Progenitor cell of endocrine pancreas (in vitro differentiated cells): ENCODE results near the gene GRM4. TPM values are rescaled to one million over a fixed set of nuclear protein-coding genes. Genes with fewer than 3 reads are reported as not detected.

ENCODE experiments used
- DNase-seq: peaks from one replicate; pipeline ENCODE4 v3.0.0; 2021; ENCODE audit warnings: low spot score; ENCODE audit not compliant: unreplicated experiment
- H3K27ac Mint-ChIP-seq: 2 replicates; pipeline ENCODE4 v1.8.0; 2021; ENCODE audit warnings: mild to moderate bottlenecking, moderate library complexity, mixed read lengths
- H3K27me3 Mint-ChIP-seq: 2 replicates; pipeline ENCODE4 v1.8.0; 2021; ENCODE audit warnings: mixed read lengths
- H3K36me3 Mint-ChIP-seq: 2 replicates; pipeline ENCODE4 v1.8.0; 2022; ENCODE audit warnings: mixed read lengths; ENCODE audit not compliant: insufficient read depth
- H3K4me1 Mint-ChIP-seq: 2 replicates; pipeline ENCODE4 v1.8.0; 2021; ENCODE audit warnings: low read depth, mixed read lengths
- H3K4me3 Mint-ChIP-seq: 2 replicates; pipeline ENCODE4 v1.8.0; 2021; ENCODE audit warnings: low read depth, mild to moderate bottlenecking, moderate library complexity, mixed read lengths
- H3K9me3 Mint-ChIP-seq: 2 replicates; pipeline ENCODE4 v1.8.0; 2021; ENCODE audit warnings: low read depth, mixed read lengths
- total RNA-seq: library from RNA; stranded (reverse); gene quantifications from 2 replicates; pipeline ENCODE4 v1.2.1, GENCODE V29; 2021
- TF ChIP-seq, protein P1 (sequence below): fragments of 200-600 bp; sonication (generic); IDR thresholded peaks from one replicate; pipeline ENCODE4 v1.5.0; 2021; ENCODE audit warnings: antibody characterized with exemption, mild to moderate bottlenecking; ENCODE audit not compliant: unreplicated experiment

Gene GRM4
- total RNA-seq, 1 donor from 2014 or later, result 0.38 TPM

DNA sequence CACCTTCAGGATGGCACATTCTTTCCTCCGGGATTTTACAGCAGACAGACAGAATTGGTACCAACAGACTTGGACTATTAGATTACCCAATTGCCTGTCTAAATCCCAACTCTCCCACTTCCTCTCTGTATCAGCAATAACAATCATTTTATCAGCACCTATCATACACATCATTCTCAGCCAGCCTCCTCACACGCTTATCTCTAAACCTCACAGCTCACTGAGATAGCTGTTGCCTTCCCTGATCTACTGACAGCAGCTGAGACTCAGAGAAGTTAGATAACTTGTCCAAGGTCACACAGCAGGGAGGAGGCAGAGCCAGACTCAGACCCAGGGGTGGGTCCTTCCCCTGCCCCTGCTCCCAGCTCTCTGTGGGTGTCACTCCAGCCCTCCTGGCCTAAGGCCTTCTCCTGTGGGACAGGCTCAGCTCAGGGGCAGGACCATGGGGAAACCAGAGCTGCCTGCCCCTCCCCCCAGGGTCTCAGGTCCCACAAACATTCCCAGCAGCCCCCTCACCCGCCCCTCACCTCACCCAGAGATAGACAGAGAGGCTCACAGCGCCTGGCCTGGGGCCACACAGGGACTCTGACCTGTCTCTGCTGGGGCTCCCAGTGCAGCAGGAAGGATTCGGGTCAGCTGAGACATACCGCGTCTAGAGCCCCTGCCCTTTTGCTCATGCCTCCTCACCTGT is 92.8 kb downstream of the GRM4 start:
- Mint-ChIP-seq H3K4me1 (peaks cover 1% of the 10 kb centered on the region), H3K27ac (no peak overlapping the region), H3K27me3 (peaks cover 39% of the 10 kb centered on the region), H3K9me3 (no peaks in the 10 kb centered on the region), H3K4me3 (no peak overlapping the region), H3K36me3 (no peaks in the 10 kb centered on the region)
- DNase-seq, result no peak
- TF ChIP-seq, protein P1, sequence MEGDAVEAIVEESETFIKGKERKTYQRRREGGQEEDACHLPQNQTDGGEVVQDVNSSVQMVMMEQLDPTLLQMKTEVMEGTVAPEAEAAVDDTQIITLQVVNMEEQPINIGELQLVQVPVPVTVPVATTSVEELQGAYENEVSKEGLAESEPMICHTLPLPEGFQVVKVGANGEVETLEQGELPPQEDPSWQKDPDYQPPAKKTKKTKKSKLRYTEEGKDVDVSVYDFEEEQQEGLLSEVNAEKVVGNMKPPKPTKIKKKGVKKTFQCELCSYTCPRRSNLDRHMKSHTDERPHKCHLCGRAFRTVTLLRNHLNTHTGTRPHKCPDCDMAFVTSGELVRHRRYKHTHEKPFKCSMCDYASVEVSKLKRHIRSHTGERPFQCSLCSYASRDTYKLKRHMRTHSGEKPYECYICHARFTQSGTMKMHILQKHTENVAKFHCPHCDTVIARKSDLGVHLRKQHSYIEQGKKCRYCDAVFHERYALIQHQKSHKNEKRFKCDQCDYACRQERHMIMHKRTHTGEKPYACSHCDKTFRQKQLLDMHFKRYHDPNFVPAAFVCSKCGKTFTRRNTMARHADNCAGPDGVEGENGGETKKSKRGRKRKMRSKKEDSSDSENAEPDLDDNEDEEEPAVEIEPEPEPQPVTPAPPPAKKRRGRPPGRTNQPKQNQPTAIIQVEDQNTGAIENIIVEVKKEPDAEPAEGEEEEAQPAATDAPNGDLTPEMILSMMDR, result no peak

DNA sequence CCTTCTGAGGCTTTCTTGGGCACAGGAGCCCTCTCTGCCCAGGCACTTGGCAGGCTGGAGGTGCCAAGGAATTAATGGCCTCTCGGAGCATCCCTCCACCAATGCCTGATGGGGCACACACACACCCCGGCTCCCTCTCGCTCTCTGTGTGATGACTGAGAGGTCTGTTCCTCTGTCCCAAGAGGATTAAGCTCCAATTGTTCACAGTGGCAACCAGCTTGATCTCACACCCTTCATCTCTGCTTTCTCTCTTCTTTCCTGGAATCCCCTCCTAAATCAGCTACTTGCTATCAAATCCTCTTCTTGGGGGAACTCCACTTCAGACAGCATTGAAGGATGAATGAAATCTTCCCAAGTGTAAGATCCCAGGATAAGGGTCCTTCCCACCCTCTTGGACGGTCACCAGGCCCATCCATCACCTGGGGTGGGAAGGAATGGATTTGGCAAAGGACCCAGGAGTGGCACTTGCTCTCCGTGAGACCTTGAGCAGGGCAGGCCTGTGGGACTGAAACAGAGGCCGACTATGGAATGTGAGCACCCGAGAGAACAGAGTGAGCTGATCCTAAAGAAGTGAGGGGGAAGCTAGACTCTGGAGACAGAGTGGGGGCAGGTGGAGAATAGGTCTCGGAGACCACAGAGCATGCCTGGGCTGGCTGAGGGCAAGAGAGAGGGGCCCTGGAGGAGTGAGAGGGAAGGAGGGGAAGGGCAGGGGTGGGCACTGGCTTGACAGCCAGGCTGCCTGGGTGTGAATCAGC is 93.6 kb downstream of the GRM4 start:
- H3K4me3 Mint-ChIP-seq, result no peak overlapping the region
- TF ChIP-seq, protein P1, result no peak
- H3K36me3 Mint-ChIP-seq, result no peaks in the 10 kb centered on the region
- no peak overlapping the region for H3K27ac Mint-ChIP-seq
- no peak for DNase-seq
- H3K27me3 Mint-ChIP-seq, result peaks cover 41% of the 10 kb centered on the region
- H3K9me3 Mint-ChIP-seq, result no peaks in the 10 kb centered on the region
- peaks cover 1% of the 10 kb centered on the region for H3K4me1 Mint-ChIP-seq

DNA sequence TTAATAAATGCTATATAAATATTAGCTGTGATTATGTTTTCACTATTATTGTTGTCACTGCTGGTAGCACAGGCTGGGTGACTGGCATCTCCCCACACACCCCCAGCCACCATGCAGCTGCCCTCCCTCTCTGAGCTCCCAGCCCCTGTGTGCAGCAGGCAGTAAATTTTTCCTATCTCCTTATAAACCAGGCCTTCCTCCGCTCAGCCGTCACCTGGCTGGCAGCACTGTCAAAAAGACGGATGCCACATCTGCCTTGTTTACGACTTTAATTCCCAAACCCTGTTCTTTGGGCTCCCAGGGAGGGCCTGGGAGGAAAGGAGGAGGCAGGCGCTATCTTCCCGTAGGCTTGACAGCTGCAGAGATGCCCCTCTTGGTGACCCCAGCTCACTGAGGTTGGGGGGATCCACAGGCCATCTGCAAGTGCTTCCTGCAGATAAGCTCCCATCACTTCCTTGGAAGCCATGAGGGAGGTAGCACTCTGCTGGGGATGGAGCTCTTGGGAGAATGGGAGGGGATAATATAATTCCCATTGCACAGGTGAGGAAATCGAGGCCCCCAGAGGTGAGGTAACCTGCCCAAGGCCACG is 94.5 kb downstream of the GRM4 start:
- H3K27ac Mint-ChIP-seq, result no peak overlapping the region
- peaks cover 44% of the 10 kb centered on the region for H3K27me3 Mint-ChIP-seq
- no peaks in the 10 kb centered on the region for H3K36me3 Mint-ChIP-seq
- DNase-seq, result no peak
- no peak overlapping the region for H3K4me3 Mint-ChIP-seq
- TF ChIP-seq, protein P1, result no peak
- no peaks in the 10 kb centered on the region for H3K9me3 Mint-ChIP-seq
- peaks cover 1% of the 10 kb centered on the region for H3K4me1 Mint-ChIP-seq

DNA sequence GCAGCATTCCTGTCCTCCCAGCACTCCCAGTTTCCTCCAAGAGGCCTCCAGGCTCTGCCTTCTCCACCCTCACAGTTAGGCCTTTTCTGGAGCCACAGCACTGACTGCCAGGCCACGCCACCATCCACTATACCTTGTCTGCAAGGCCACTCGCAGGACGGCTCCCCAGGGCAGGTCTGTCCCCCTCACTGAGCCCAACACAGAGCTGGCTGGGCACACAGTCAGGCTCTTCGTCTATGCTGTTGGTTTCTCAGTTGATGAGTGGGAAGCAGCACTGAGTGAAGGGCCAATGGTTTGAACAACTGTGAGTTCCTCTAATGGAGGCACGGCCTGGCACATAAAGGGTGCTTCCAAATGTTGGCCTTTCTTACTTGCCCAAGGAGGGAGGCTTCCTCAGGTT is 95.2 kb downstream of the GRM4 start:
- TF ChIP-seq, protein P1, result no peak
- Mint-ChIP-seq H3K36me3 (no peaks in the 10 kb centered on the region), H3K9me3 (no peaks in the 10 kb centered on the region), H3K4me3 (no peak overlapping the region), H3K4me1 (peaks cover 1% of the 10 kb centered on the region), H3K27ac (peak overlapping the region; percentile 15), H3K27me3 (peaks cover 45% of the 10 kb centered on the region)
- DNase-seq, result no peak
